ENCODE results near the gene HPS5. TPM values are rescaled to one million over a fixed set of nuclear protein-coding genes. Genes with fewer than 3 reads are reported as not detected.
"Not testable (repeated sequence)": the region's sequence is repeated elsewhere in the genome, so short reads cannot be mapped to it uniquely, and the experiment has no call there.

The HPS5 gene
- total RNA-seq, 2 experiments from 2014 or later = 16.1 to 16.5 TPM

DNA sequence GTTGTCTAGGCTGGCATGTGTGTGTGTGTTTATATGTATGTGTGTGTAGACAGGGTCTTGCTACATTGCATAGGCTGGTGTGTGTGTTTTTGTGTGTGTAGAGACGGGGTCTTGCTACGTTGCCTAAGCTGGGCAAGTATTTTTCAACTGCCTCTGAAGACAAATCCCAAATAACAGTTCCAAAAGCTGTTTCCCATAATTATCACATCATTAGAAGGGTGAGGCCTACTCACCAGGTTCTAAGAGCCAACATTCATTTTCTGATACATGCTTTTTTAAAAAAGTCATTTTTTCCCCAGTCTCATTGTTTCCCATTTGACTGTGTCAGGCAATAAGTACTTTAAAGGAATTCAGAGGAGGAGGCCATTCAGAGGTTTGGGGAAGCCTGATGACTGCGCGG, 33.0 kb downstream of the HPS5 start:
- POLR2A ChIA-PET = no interaction called here
- CTCF ChIA-PET = no interaction called here

- ChIA-PET POLR2A (no interaction called here), CTCF (no interaction called here)
Measured at GRCh38 chr11:18285841-18286240, 36.1 kb downstream of the HPS5 start.

GRCh38 chr11:18282626-18283025, 39.3 kb downstream of the HPS5 start:
- CTCF ChIA-PET = no interaction called here
- POLR2A ChIA-PET = no interaction called here

GRCh38 chr11:18280438-18281045, 41.4 kb downstream of the HPS5 start:
- ChIA-PET CTCF (no interaction called here), POLR2A (interaction anchor here (0.7 kb wide), 1 partner anchor 1149 kb away, joined by 4 read pairs; no protein-coding TSS in a partner anchor)

- POLR2A ChIA-PET = no interaction called here
- CTCF ChIA-PET = no interaction called here
Measured at GRCh38 chr11:18277565-18278271, 44.2 kb downstream of the HPS5 start.

- ChIA-PET POLR2A (no interaction called here), CTCF (no interaction called here)
Measured at GRCh38 chr11:18271206-18271605, 50.7 kb downstream of the HPS5 start.

- CTCF ChIA-PET = no interaction called here
- POLR2A ChIA-PET = no interaction called here
Measured at GRCh38 chr11:18270102-18270501, 51.8 kb downstream of the HPS5 start.

DNA sequence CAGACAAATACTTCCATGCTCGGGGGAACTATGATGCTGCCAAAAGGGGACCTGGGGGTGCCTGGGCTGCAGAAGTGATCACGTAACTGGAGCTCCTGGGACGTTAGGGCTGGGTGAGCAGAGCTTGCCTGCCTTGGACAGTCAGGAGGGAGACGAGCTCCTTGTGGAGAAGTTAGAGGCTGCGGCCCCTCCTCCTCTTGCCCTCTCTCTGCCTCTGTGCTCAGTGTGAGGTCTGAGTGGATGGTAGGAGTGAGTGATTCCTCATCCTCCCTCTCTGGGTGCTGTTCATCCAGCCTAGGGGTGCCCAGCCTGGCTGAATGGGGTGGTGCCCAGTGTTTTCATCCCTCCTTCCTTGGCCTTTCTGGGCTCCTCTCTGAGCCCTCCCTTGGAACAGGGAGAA, 52.7 kb downstream of the HPS5 start:
- POLR2A ChIA-PET, CTCF ChIA-PET: not testable (repeated sequence)

DNA sequence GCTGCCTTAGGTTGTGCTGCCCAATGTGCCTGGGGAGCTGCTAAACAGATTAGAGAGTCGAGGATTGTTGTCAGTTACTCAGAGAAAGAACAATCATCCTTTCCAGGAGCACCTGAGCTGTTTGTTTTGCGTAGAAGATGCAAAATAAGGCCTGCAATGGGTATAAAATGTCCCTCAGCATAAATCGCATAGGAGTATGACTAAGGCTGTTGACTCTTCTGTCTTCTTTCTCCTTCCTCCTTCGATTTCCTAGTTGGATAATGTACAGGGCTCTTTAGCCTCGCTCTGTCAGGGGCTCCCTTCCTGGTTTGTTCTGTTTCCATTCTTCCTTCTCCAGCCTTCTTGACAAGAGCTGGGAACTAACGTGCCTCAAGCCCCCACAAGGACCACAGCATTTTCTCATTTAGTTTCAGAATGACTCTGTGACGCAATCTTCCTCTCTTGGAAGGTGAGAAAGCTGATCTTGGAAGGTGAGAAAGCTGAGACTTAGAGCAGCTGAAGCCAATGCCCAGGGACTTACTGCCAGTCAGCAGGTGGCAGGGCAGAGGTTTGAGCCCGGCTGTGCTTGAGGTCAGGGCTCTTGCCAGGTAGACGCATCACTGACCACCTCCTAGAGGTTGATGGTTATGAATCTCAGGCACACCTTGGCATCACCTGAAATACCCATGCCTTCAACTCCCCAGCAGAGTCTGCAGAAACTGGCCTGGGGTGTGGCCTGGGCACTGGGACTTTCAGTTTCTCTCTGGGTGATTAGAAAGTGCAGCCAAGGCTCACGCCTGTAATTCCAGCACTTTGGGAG, 54.4 kb downstream of the HPS5 start:
- POLR2A ChIA-PET, CTCF ChIA-PET: not testable (repeated sequence)

DNA sequence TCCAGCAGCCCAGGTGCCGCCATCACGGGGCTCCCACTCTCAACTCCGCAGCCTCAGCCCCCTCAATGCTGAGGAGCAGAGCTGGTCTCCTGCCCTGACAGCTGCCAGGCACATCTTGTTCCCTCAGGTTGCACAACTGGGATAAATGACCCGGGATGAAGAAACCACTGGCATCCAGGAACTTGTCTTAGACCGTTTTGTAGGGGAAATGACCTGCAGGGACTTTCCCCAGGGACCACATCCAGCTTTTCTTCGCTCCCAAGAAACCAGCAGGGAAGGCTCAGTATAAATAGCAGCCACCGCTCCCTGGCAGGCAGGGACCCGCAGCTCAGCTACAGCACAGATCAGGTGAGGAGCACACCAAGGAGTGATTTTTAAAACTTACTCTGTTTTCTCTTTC, 56.0 kb downstream of the HPS5 start, which contains the start of gene SAA1:
TSS of gene SAA1 (plus strand) at position 316 of the 400 bp plus-strand sequence. CDS start 624 bp downstream, outside the sequence.
- CTCF ChIA-PET = no interaction called here
- POLR2A ChIA-PET = no interaction called here

GRCh38 chr11:18264677-18265555, 57.0 kb downstream of the HPS5 start:
- CTCF ChIA-PET = no interaction called here
- POLR2A ChIA-PET = no interaction called here

- ChIA-PET POLR2A (no interaction called here), CTCF (no interaction called here)
Measured at GRCh38 chr11:18264035-18264434, 57.9 kb downstream of the HPS5 start.

GRCh38 chr11:18262681-18263350, 59.1 kb downstream of the HPS5 start:
- CTCF ChIA-PET, POLR2A ChIA-PET: not testable (repeated sequence)

- ChIA-PET POLR2A (no interaction called here), CTCF (no interaction called here)
Measured at GRCh38 chr11:18261721-18262120, 60.2 kb downstream of the HPS5 start.

- POLR2A ChIA-PET = no interaction called here
Measured at GRCh38 chr11:18259259-18259658, 62.7 kb downstream of the HPS5 start.

DNA sequence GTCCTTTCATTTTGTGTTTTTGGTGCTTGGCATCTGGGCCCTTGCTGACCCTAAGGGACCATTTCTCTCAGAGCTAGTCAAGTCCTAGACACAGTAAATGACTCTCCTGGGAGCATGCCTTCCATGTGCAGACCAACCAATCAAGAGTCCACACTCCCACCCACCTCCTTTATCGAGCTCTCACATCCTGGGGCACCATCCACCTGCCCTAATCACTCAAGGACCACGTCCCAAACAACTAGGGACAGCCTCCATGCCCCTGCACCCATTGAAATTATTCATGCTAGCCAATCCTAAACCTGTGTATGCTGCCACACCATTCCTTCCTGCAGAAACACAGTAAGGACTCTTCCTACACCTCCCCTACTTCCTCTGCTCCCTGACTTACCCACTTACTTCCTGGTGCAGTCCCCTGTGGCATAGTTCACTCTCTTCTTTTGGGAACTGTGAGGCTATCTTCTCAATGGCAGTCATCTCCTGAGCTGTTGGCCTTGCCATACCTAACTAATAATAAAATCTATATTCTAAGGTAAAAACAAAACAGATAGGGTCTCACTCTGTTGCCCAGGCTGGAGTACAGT, 67.1 kb downstream of the HPS5 start:
- POLR2A ChIA-PET = no interaction called here
- CTCF ChIA-PET = no interaction called here

More at GRCh38 chr11:18259259-18259658, 62.7 kb downstream of the HPS5 start:
- CTCF ChIA-PET = no interaction called here

GRCh38 chr11:18253778-18254338, 68.1 kb downstream of the HPS5 start:
- CTCF ChIA-PET = no interaction called here
- POLR2A ChIA-PET = no interaction called here

- CTCF ChIA-PET = no interaction called here
- POLR2A ChIA-PET = no interaction called here
Measured at GRCh38 chr11:18253233-18253632, 68.7 kb downstream of the HPS5 start.

DNA sequence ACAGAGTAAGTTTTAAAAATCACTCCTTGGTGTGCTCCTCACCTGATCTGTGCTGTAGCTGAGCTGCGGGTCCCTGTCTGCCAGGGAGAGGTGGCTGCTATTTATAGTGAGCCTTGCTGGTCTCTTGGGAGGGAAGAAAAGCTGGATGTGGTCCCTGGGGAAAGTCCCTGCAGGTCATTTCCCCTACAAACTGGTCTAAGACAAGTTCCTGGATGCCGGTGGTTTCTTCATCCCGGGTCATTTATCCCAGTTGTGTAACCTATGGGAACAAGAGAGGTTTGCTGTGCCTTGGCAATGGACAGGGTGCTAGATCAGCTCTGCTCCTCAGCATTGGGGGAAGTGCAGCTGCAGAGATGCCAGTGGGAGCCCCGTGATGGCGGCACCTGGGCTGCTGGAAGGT, 73.4 kb downstream of the HPS5 start, which contains the start of gene SAA2:
TSS of gene SAA2 (minus strand) at position 108 of the 400 bp plus-strand sequence. CDS start 657 bp downstream, outside the sequence.
- POLR2A ChIA-PET = no interaction called here
- CTCF ChIA-PET = no interaction called here
